Measurements from ENCODE around the gene ADAP1. TPM values are rescaled to one million over a fixed set of nuclear protein-coding genes. Genes with fewer than 3 reads are reported as not detected.

The ADAP1 gene
- total RNA-seq, 1 experiment from 2014 or later, result 16.4 TPM

DNA sequence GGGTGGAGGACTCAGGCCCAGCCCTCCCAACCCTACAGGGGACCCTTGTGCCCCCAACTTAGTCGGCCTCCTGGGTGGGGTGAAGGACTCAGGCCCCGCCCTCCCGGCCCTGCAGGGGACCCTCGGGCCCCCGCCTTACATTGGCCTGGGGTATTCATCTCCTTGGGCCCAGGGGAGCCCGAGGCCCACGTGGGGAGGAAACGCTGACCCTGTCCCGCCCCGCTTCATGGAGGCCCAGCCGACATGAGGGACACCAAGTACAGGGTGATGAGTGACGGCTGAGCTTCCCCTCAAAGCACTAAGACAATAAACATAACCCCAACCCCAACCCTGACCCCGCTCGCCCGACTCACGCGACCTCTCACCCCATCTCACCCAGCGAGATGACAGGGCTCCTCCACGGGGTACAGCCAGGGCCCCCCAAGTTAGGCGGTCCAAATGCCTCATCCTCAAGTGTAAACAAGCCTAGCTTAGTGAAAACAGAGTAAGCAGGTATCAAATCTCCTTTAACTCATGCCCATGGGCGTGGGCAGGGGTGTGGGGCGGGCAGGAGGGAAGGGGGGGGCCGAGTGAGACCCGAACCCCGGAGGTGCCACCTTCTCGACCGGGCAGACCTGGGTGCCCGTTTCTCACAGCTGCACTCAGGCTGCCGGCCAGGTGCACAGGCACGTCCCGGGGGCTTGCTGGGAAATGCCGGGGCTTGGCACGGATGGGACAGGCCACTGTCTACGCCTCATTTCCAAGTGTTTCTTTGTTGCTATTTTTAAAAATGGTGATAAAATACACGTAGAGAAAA lies 36.7 kb upstream of the ADAP1 start:
- Histone ChIP-seq H3K4me3 (ENCODE audit: low read depth, low read length, poor library complexity, severe bottlenecking) (no peak overlapping the region), H3K27me3 (replicated peaks; ENCODE audit: insufficient read depth, low read depth, low read length, poor library complexity) (no peaks in the 10 kb centered on the region), H3K9me3 (ENCODE audit: low read depth, low read length, poor library complexity, severe bottlenecking) (no peaks in the 10 kb centered on the region), H3K4me1 (ENCODE audit: insufficient read depth, low read length, poor library complexity, severe bottlenecking) (no peaks in the 10 kb centered on the region), H3K27ac (ENCODE audit: low read depth, low read length, poor library complexity, severe bottlenecking) (no peak overlapping the region), H3K36me3 (ENCODE audit: insufficient read depth, low read length, poor library complexity, severe bottlenecking) (no peaks in the 10 kb centered on the region)
- no TSS peak for BruUV-seq (replicated peaks)
- intact Hi-C loops (cut with micrococcal nuclease; ENCODE audit: unreplicated experiment), result loop anchor here (5.0 kb wide), 1 partner anchor 441 kb away; no protein-coding TSS in a partner anchor
- TF ChIP-seq, protein P1, sequence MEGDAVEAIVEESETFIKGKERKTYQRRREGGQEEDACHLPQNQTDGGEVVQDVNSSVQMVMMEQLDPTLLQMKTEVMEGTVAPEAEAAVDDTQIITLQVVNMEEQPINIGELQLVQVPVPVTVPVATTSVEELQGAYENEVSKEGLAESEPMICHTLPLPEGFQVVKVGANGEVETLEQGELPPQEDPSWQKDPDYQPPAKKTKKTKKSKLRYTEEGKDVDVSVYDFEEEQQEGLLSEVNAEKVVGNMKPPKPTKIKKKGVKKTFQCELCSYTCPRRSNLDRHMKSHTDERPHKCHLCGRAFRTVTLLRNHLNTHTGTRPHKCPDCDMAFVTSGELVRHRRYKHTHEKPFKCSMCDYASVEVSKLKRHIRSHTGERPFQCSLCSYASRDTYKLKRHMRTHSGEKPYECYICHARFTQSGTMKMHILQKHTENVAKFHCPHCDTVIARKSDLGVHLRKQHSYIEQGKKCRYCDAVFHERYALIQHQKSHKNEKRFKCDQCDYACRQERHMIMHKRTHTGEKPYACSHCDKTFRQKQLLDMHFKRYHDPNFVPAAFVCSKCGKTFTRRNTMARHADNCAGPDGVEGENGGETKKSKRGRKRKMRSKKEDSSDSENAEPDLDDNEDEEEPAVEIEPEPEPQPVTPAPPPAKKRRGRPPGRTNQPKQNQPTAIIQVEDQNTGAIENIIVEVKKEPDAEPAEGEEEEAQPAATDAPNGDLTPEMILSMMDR (conservative IDR thresholded peaks at IDR 0.05; ENCODE audit: low read depth, low read length), result no peak
- TF ChIP-seq EZH2 (IDR thresholded peaks at IDR 0.05; ENCODE audit: borderline replicate concordance, low read depth, low read length, poor library complexity, severe bottlenecking), result no peak
- CTCF ChIA-PET, result interaction anchor here (4.0 kb wide), 1 partner anchor 75 kb away, joined by 42 read pairs; no protein-coding TSS in a partner anchor
- POLR2A ChIA-PET (ENCODE audit: low non-redundant PET), result no interaction called here
- no peak for DNase-seq (ENCODE audit: low spot score)

- ChIA-PET CTCF (no interaction called here), POLR2A (ENCODE audit: low non-redundant PET) (no interaction called here)
- no peak overlapping the region for H3K27ac ChIP-seq (ENCODE audit: low read depth, low read length, poor library complexity, severe bottlenecking)
- no peak for DNase-seq (ENCODE audit: low spot score)
- no peaks in the 10 kb centered on the region for H3K4me1 ChIP-seq (ENCODE audit: insufficient read depth, low read length, poor library complexity, severe bottlenecking)
- no peaks in the 10 kb centered on the region for H3K9me3 ChIP-seq (ENCODE audit: low read depth, low read length, poor library complexity, severe bottlenecking)
- H3K36me3 ChIP-seq (ENCODE audit: insufficient read depth, low read length, poor library complexity, severe bottlenecking), result no peaks in the 10 kb centered on the region
- H3K4me3 ChIP-seq (ENCODE audit: low read depth, low read length, poor library complexity, severe bottlenecking), result no peak overlapping the region
- intact Hi-C loops (cut with micrococcal nuclease; ENCODE audit: unreplicated experiment), result loop anchor here (5.0 kb wide), 1 partner anchor 442 kb away; no protein-coding TSS in a partner anchor
- no peaks in the 10 kb centered on the region for H3K27me3 ChIP-seq (replicated peaks; ENCODE audit: insufficient read depth, low read depth, low read length, poor library complexity)
- BruUV-seq (replicated peaks), result no TSS peak
- no peak for TF ChIP-seq EZH2 (IDR thresholded peaks at IDR 0.05; ENCODE audit: borderline replicate concordance, low read depth, low read length, poor library complexity, severe bottlenecking)
- TF ChIP-seq, protein P1 (conservative IDR thresholded peaks at IDR 0.05; ENCODE audit: low read depth, low read length), result no peak
These were observed 36.0 kb upstream of the ADAP1 start for GRCh38 chr7:990352-990932.

DNA sequence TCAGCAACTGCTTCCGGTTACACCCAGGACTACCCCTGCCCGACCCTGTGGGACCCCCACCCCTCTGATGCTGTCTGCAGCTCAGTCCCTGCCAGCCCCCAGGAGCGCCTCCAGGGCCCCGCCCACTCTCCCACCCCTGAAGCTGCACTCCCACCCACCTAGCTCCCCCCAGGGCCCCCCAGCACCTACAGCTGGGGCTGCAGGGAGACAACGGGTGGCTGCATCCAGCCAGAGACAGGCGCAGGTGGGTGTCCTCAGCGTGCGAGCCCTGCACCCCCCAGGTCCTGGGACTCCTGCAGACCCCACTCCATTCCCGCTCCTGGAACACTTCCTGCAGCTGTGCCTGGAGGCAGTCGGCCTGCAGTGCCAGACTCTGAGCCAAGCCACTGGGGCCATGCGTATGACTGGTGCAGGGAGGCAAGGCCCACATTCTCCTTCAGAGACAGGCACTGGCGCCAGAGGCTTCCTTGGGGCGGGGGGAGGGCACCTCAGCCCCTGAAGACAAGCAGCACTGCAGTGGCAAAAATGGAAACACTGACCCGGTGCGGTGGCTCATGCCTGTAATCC lies 34.6 kb upstream of the ADAP1 start:
- Histone ChIP-seq H3K27ac (ENCODE audit: low read depth, low read length, poor library complexity, severe bottlenecking) (no peak overlapping the region), H3K36me3 (ENCODE audit: insufficient read depth, low read length, poor library complexity, severe bottlenecking) (no peaks in the 10 kb centered on the region), H3K9me3 (ENCODE audit: low read depth, low read length, poor library complexity, severe bottlenecking) (no peaks in the 10 kb centered on the region), H3K27me3 (replicated peaks; ENCODE audit: insufficient read depth, low read depth, low read length, poor library complexity) (no peaks in the 10 kb centered on the region), H3K4me3 (ENCODE audit: low read depth, low read length, poor library complexity, severe bottlenecking) (no peak overlapping the region), H3K4me1 (ENCODE audit: insufficient read depth, low read length, poor library complexity, severe bottlenecking) (no peaks in the 10 kb centered on the region)
- POLR2A ChIA-PET (ENCODE audit: low non-redundant PET), result no interaction called here
- intact Hi-C loops (cut with micrococcal nuclease; ENCODE audit: unreplicated experiment), result no loop called here
- TF ChIP-seq, protein P1 (conservative IDR thresholded peaks at IDR 0.05; ENCODE audit: low read depth, low read length), result no peak
- no peak for TF ChIP-seq EZH2 (IDR thresholded peaks at IDR 0.05; ENCODE audit: borderline replicate concordance, low read depth, low read length, poor library complexity, severe bottlenecking)
- DNase-seq (ENCODE audit: low spot score), result no peak
- no TSS peak for BruUV-seq (replicated peaks)
- CTCF ChIA-PET, result no interaction called here

All from A673 (cell line).